Endothelial cell of umbilical vein (primary cell): ENCODE data around the gene FJX1. TPM values are rescaled to one million over a fixed set of nuclear protein-coding genes. Genes with fewer than 3 reads are reported as not detected.

Experiments used
- Bru-seq: library from RNA; stranded (reverse); fragments of 400-500 nt; gene quantifications from one replicate; lab custom pipeline; 2021; lab: Mats Ljungman, UMichigan
- BruChase-seq, 2 experiments: library from RNA; stranded (reverse); fragments of 400-500 nt; gene quantifications; one replicate each; lab custom pipeline; 2021; lab: Mats Ljungman, UMichigan
- BruUV-seq: library from RNA; stranded (reverse); fragments of 400-500 nt; replicated peaks from 2 replicates; lab custom pipeline; 2021; lab: Mats Ljungman, UMichigan
- CTCF ChIA-PET: fragments of 300-600, 350-600 bp; sonication (Branson Sonifier 250); formaldehyde crosslinking; loops from one replicate; lab custom pipeline; 2021; ENCODE audit warnings: antibody characterized with exemption, inconsistent platforms; lab: Charles Lee
- POLR2A ChIA-PET: fragments of 300-600, 350-600 bp; sonication (Branson Sonifier 250); formaldehyde crosslinking; loops from one replicate; lab custom pipeline; 2021; ENCODE audit warnings: antibody characterized with exemption, inconsistent platforms; lab: Charles Lee
- DNase-seq: peaks from one replicate; pipeline ENCODE4 v3.0.0-alpha.2; 2011; ENCODE audit warnings: low read depth, low spot score
- FAIRE-seq: peaks from 2 replicates; lab custom pipeline; 2011; peaks lifted over from hg19 to GRCh38; lab: Jason Lieb, UNC
- H2AFZ ChIP-seq: 2 replicates; pipeline ENCODE4 v1.6.0; 2012; ENCODE audit warnings: low read depth, low read length, control low read depth, inconsistent platforms
- H3K27ac ChIP-seq: 2 replicates; pipeline ENCODE4 v1.5.1; 2011; ENCODE audit warnings: low read depth, mild to moderate bottlenecking, control low read depth, low read length, moderate library complexity; ENCODE audit not compliant: insufficient read depth
- H3K27me3 ChIP-seq, 2 experiments: 2 replicates each; pipeline versions ENCODE4 v1.6.0 to v1.6.1; 2011; ENCODE audit warnings: low read length in 2 of 2, mixed read lengths in 1 of 2; ENCODE audit not compliant: control insufficient read depth in 2 of 2, insufficient read depth in 2 of 2
- H3K36me3 ChIP-seq, 2 experiments: 2 replicates in 1 of 2; 3 replicates in 1 of 2; pipeline ENCODE4 v1.5.1; 2011; ENCODE audit warnings: low read length in 2 of 2, mild to moderate bottlenecking in 1 of 2, moderate library complexity in 1 of 2; ENCODE audit not compliant: control insufficient read depth in 2 of 2, insufficient read depth in 2 of 2; ENCODE audit errors: extremely low read depth in 1 of 2
- H3K4me1 ChIP-seq: 3 replicates; pipeline ENCODE4 v1.5.1; 2011; ENCODE audit warnings: mild to moderate bottlenecking, low read length; ENCODE audit not compliant: control insufficient read depth, insufficient read depth; ENCODE audit errors: extremely low read depth
- H3K4me2 ChIP-seq: 2 replicates; pipeline ENCODE4 v1.6.1; 2011; ENCODE audit warnings: low read length, control low read depth, mixed read lengths; ENCODE audit not compliant: insufficient read depth
- H3K4me3 ChIP-seq, 3 experiments: fragments of 200-600 bp in 1 of 3; sonication (generic), shearing (Covaris generic) in 1 of 3; replicated peaks in 1 of 3; 2 replicates each; pipeline ENCODE4 v1.5.1; 2011 to 2016; ENCODE audit warnings: control low read depth in 3 of 3, low read length in 3 of 3, mild to moderate bottlenecking in 2 of 3, inconsistent platforms in 1 of 3, low read depth in 1 of 3, moderate library complexity in 1 of 3; ENCODE audit not compliant: insufficient read depth in 1 of 3
- H3K79me2 ChIP-seq: 2 replicates; pipeline ENCODE4 v1.6.0; 2012; ENCODE audit warnings: low read length, inconsistent platforms; ENCODE audit not compliant: control insufficient read depth, insufficient read depth
- H3K9ac ChIP-seq: replicated peaks from 2 replicates; pipeline ENCODE3; 2011; ENCODE audit warnings: low read length, control low read depth; ENCODE audit not compliant: insufficient read depth; ENCODE audit errors: extremely low read depth
- H3K9me1 ChIP-seq: replicated peaks from 3 replicates; pipeline ENCODE4 v1.6.0; 2011; ENCODE audit warnings: mild to moderate bottlenecking, low read length; ENCODE audit not compliant: control insufficient read depth, insufficient read depth; ENCODE audit errors: extremely low read depth
- H3K9me3 ChIP-seq: replicated peaks from 2 replicates; pipeline ENCODE4 v1.5.1; 2012; ENCODE audit warnings: low read length, inconsistent platforms; ENCODE audit not compliant: control insufficient read depth, insufficient read depth
- H4K20me1 ChIP-seq: replicated peaks from 2 replicates; pipeline ENCODE3; 2011; ENCODE audit warnings: mild to moderate bottlenecking, low read length; ENCODE audit not compliant: control insufficient read depth, insufficient read depth; ENCODE audit errors: extremely low read depth
- CTCF ChIP-seq, 2 donors: IDR thresholded peaks; 1 replicate in 1 of 2; 2 replicates in 1 of 2; pipeline ENCODE4 v1.5.1; 2011; ENCODE audit warnings: low read length in 2 of 2, mild to moderate bottlenecking in 2 of 2, moderate library complexity in 2 of 2, control low read depth in 1 of 2, inconsistent platforms in 1 of 2, low read depth in 1 of 2; ENCODE audit not compliant: insufficient read depth in 1 of 2; ENCODE audit errors: extremely low read depth in 1 of 2
- EZH2 ChIP-seq: IDR thresholded peaks from 2 replicates; pipeline ENCODE4 v1.6.1; 2012; ENCODE audit warnings: borderline replicate concordance, low read depth, mild to moderate bottlenecking, moderate library complexity, low read length, inconsistent platforms; ENCODE audit not compliant: severe bottlenecking
- FOS ChIP-seq: IDR thresholded peaks from 2 replicates; pipeline ENCODE4 v1.6.1; 2011; ENCODE audit warnings: mild to moderate bottlenecking, low read length, moderate library complexity, borderline replicate concordance; ENCODE audit not compliant: insufficient read depth
- GATA2 ChIP-seq: IDR thresholded peaks from 2 replicates; pipeline ENCODE4 v1.7.0; 2011; ENCODE audit warnings: low read depth, mild to moderate bottlenecking, moderate library complexity, mixed read lengths, low read length; ENCODE audit not compliant: insufficient read length, insufficient read depth
- JUN ChIP-seq: IDR thresholded peaks from 2 replicates; pipeline ENCODE4 v1.6.1; 2011; ENCODE audit warnings: borderline replicate concordance, low read depth; ENCODE audit not compliant: insufficient read length, insufficient read depth
- MAX ChIP-seq: IDR thresholded peaks from 2 replicates; pipeline ENCODE4 v1.6.1; 2011; ENCODE audit not compliant: insufficient read depth, insufficient read length
- MYC ChIP-seq: IDR thresholded peaks from one replicate; pipeline ENCODE4 v1.6.1; 2011; ENCODE audit warnings: mild to moderate bottlenecking, low read depth, low read length
- POLR2A ChIP-seq: IDR thresholded peaks from 2 replicates; pipeline ENCODE4 v1.6.1; 2012; ENCODE audit warnings: low read depth, mild to moderate bottlenecking, control low read depth, low read length
- POLR2AphosphoS5 ChIP-seq: IDR thresholded peaks from 2 replicates; pipeline ENCODE4 v1.6.1; 2012; ENCODE audit warnings: low read depth, mild to moderate bottlenecking, control low read depth, low read length, moderate library complexity; ENCODE audit not compliant: insufficient read depth
- dilution Hi-C: fragments of 300-500 bp; cut with MboI; formaldehyde crosslinking; loops from one replicate; pipeline ENCODE4 v1.15.0; 2019; ENCODE audit warnings: low sequenced_read_pairs; ENCODE audit not compliant: extremely low pct_ligation_motif_present
- intact Hi-C: fragments of 100-400 bp; cut with micrococcal nuclease; formaldehyde crosslinking; loops from one replicate; pipeline ENCODE4 v1.10.0; 2022
- long read RNA-seq: library from polyadenylated mRNA; stranded (forward); transcript quantifications from one replicate; pipeline ENCODE4 v2.0.0, GENCODE V29; 2021
- polyA minus RNA-seq, 3 experiments: library from RNA; depleted of rRNA, polyadenylated mRNA; stranded (reverse); fragments of >200 nt; gene quantifications; 1 replicate in 1 of 3; 2 replicates in 2 of 3; pipeline ENCODE4 v1.2.3, GENCODE V29; 2011
- polyA plus RNA-seq, 4 experiments: library from polyadenylated mRNA; depleted of rRNA in 3 of 4; stranded (reverse) in 3 of 4; unstranded in 1 of 4; fragments of >200 nt; gene quantifications; 2 replicates each; pipeline versions ENCODE4 v1.2.1 to v1.2.3, GENCODE V29; 2011 to 2012; ENCODE audit warnings: missing spikeins in 1 of 4
- total RNA-seq: library from RNA; stranded (reverse); gene quantifications from 2 replicates; pipeline ENCODE4 v1.2.3, GENCODE V29; 2021

FJX1 gene, protein sequence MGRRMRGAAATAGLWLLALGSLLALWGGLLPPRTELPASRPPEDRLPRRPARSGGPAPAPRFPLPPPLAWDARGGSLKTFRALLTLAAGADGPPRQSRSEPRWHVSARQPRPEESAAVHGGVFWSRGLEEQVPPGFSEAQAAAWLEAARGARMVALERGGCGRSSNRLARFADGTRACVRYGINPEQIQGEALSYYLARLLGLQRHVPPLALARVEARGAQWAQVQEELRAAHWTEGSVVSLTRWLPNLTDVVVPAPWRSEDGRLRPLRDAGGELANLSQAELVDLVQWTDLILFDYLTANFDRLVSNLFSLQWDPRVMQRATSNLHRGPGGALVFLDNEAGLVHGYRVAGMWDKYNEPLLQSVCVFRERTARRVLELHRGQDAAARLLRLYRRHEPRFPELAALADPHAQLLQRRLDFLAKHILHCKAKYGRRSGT
- total RNA-seq, result 23.7 and 26.6 TPM in 2 replicates
- polyA plus RNA-seq, result 9.2 and 11.1 TPM in 2 replicates
- 7.3 and 8.4 TPM in 2 replicates for polyA plus RNA-seq (2011; cell fraction: cytosol; rRNA removed)
- polyA plus RNA-seq (2011; cell fraction: nucleus; rRNA removed), result 7.5 and 9.6 TPM in 2 replicates
- 14.5 and 18.8 TPM in 2 replicates for polyA plus RNA-seq (2012)
- 5.2 and 5.7 TPM in 2 replicates for polyA minus RNA-seq
- polyA minus RNA-seq (2011; cell fraction: cytosol; rRNA and poly(A)+ RNA removed), result 5.5 TPM
- polyA minus RNA-seq (2011; cell fraction: nucleus; rRNA and poly(A)+ RNA removed), result 3.9 and 8.0 TPM in 2 replicates
- percentile 65 among the genes with signal in this experiment for Bru-seq, nascent RNA
- BruChase-seq, experiment 1, labeled RNA remaining after a 6-hour chase, result percentile 56 among the genes with signal in this experiment
- BruChase-seq, experiment 2, labeled RNA remaining after a 2-hour chase, result percentile 83 among the genes with signal in this experiment
- long read RNA-seq, transcript FJX1-201 (1 exons, 2,450 nt), result major isoform, 73 of 76 reads
- long read RNA-seq, partial matches to known transcripts, result 0 of 76 reads
- long read RNA-seq, other reads (novel, unspliced or antisense), result 3 of 76 reads

DNA sequence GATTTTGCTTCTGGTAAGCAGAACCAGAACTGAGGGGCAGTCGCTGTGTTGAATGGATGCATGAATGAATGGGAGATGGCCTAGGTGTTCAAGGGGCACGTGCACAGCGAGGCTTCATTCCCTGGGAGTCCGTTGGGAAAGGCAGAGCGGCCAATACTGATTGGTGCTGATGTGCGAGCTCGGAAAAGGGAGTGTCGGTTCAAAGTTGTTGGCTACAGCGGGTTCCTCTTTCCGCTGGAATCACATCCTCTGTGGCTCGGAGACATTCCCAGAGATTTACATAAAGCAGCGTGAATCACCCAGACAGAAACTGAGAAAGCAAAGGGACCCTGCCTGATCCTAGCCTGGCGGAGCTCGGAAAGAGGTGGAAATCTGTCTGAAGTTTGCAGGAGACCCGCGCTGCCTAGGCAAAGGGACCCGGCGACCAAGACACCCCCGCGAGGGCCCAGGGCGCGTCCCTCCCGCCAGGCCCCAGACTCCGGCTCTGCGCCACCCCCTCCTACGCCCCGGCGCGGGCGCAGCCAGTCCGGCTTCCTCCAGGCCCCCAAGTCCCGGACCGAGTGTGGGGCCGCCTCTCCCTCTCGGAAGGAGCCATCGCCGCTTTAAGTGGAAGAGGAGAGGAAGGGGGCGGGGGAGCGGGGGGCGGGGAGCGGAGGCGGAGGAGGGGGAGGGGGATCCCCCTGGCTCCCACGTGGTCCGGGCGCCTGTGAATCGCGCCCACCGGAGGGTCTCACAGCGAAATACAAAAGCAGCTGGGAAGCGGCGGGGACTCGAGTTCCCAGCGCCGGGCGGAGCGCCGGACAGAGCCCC lies at the start of gene FJX1:
Gene FJX1 (plus strand): TSS at position 774 of the 810 bp plus-strand sequence. CDS start 177 bp downstream, outside the sequence.
- Histone ChIP-seq H3K4me3 (peak within 1 kb of the TSS; percentile 54 to 75 (median 62)), H3K9me1 (no peaks in the 10 kb centered on the region), H3K27me3 (peaks cover 3 to 18% of the 10 kb centered on the region in 2 experiments), H3K4me1 (peaks cover 32% of the 10 kb centered on the region), H3K9me3 (no peaks in the 10 kb centered on the region), H3K27ac (peak within 1 kb of the TSS; percentile 92), H3K9ac (peak within 1 kb of the TSS; percentile 96), H2AFZ (peak within 1 kb of the TSS; percentile 72), H3K36me3 (no peaks in the 10 kb centered on the region), H4K20me1 (no peaks in the 10 kb centered on the region), H3K4me2 (peak within 1 kb of the TSS; percentile 86), H3K79me2 (peaks cover 21% of the 10 kb centered on the region)
- intact Hi-C loops (loop anchor here (1.0 to 5.0 kb wide), 5 partner anchors 44 to 859 kb away; partner anchors contain the start of genes LDLRAD3 and TRIM44), dilution Hi-C loops (loop anchor here (25.0 kb wide), 1 partner anchor 644 kb away; no protein-coding TSS in a partner anchor)
- peak; percentile 98 for FAIRE-seq
- BruUV-seq, result TSS peak; percentile 22
- CTCF ChIA-PET, result interaction anchor here (0.7 to 4.8 kb wide), 11 partner anchors 44 to 648 kb away, joined by 3 to 152 read pairs (median 5); no protein-coding TSS in a partner anchor
- peak; percentile 83 for DNase-seq
- peak; percentile 66 for TF ChIP-seq FOS
- no peak for TF ChIP-seq POLR2AphosphoS5
- no peak for TF ChIP-seq EZH2
- no peak for TF ChIP-seq GATA2
- TF ChIP-seq POLR2A, result peak; percentile 32
- TF ChIP-seq MYC, result peak; percentile 83
- TF ChIP-seq CTCF (IDR thresholded peaks at IDR 0.05; ENCODE audit: extremely low read depth in 1 of 2, insufficient read depth in 1 of 2, low read depth in 1 of 2, low read length in 2 of 2), result no peak
- peak; percentile 55 for TF ChIP-seq MAX
- no peak for TF ChIP-seq JUN
- POLR2A ChIA-PET, result no interaction called here
